Pancreas (tissue), 10 donors: Measurements from ENCODE around the gene MRPL3. TPM values are rescaled to one million over a fixed set of nuclear protein-coding genes. Genes with fewer than 3 reads are reported as not detected.

ENCODE experiments used
- ATAC-seq, 4 donors: fragments of 200-7000 bp; cut with Tn5 transposase; one replicate each; pipeline versions ENCODE4 v1.8.0 to v1.9.1; 2020; ENCODE audit warnings: mild to moderate bottlenecking in 4 of 4, moderate library complexity in 4 of 4
- DNase-seq, 6 donors: peaks; one replicate each; pipeline ENCODE4 v3.0.0-alpha.2; 2020
- FAIRE-seq: peaks from 2 replicates; lab custom pipeline; 2012; peaks lifted over from hg19 to GRCh38; lab: Jason Lieb, UNC
- H3K27ac ChIP-seq, 4 donors: fragments of 200-600 bp; sonication (generic); 1 replicate in 3 of 4; 2 replicates in 1 of 4; pipeline versions ENCODE4 v1.5.0 to v1.8.0; 2020
- H3K27me3 ChIP-seq, 4 donors: fragments of 200-600 bp; one replicate each; pipeline ENCODE4 v1.8.0; 2021
- H3K36me3 ChIP-seq, 3 donors: fragments of 200-600 bp; sonication (generic) in 1 of 3; one replicate each; pipeline versions ENCODE4 v1.5.0 to v1.8.0; 2020 to 2021
- H3K4me1 ChIP-seq, 3 donors: fragments of 200-600 bp; one replicate each; pipeline ENCODE4 v1.8.0; 2021
- H3K4me3 ChIP-seq, 4 donors: fragments of 200-600 bp; sonication (generic) in 2 of 4; one replicate each; pipeline versions ENCODE4 v1.5.0 to v1.8.0; 2020 to 2021
- H3K9me3 ChIP-seq, 4 donors: fragments of 200-600 bp; one replicate each; pipeline ENCODE4 v1.8.0; 2021
- WGBS, 2 donors: extraction: QIAGEN DNeasy Blood & Tissue Kit; methylation state at CpG; one replicate each; pipeline ENCODE4 v1.1.7; 2013; 5-methylcytosine and 5-hydroxymethylcytosine counted together
- intact Hi-C, 3 donors: fragments of 100-400 bp; cut with DNase I; formaldehyde crosslinking; loops; one replicate each; pipeline versions ENCODE4 v1.11.1 to v1.14.2; 2022
- polyA plus RNA-seq, 2 donors: library from polyadenylated mRNA; stranded (reverse); fragments of 200-250 nt; gene quantifications; one replicate each; pipeline ENCODE4 v1.2.3, GENCODE V29; 2013
- total RNA-seq, 6 donors: library from RNA; stranded (reverse); fragmentation: NEBNext Ultra II Directional in 4 of 6; extraction: Animal tissue kit (Norgen Biotek cat#: 25700) in 4 of 6; gene quantifications; one replicate each; pipeline versions ENCODE4 v1.2.1 to v1.2.4, GENCODE V29; 2021 to 2023
- TF ChIP-seq, protein P1 (sequence below), 4 donors: fragments of 200-600 bp; sonication (generic) in 3 of 4; IDR thresholded peaks; one replicate each; pipeline versions ENCODE4 v1.5.0 to v1.8.0; 2021; ENCODE audit warnings: antibody characterized with exemption in 4 of 4
- donor health status: healthy with polysubstance abuse.
- donor health status: DM: no; HTN: no; CAD: no; lungs with moderate emphysema.
- donor health status: DM: no; HTN: no; CAD: no.
- donor health status: control.
- donor health status: control.
- donor health status: Bipolar disorder and iron deficiency.
- donor health status: DM: yes; HTN: yes; CAD: no.
- donor health status: DM: no; HTN: no; CAD: no.
- donor health status: DM: no; HTN: no; CAD: no.
- donor health status: DM: yes; HTN: yes; CAD: no.

The MRPL3 gene
- total RNA-seq (10 to 100 TPM; 23.5 to 45.4 (median 36.7) TPM), polyA plus RNA-seq (10 to 100 TPM; 34.3 to 43.7 TPM)

DNA sequence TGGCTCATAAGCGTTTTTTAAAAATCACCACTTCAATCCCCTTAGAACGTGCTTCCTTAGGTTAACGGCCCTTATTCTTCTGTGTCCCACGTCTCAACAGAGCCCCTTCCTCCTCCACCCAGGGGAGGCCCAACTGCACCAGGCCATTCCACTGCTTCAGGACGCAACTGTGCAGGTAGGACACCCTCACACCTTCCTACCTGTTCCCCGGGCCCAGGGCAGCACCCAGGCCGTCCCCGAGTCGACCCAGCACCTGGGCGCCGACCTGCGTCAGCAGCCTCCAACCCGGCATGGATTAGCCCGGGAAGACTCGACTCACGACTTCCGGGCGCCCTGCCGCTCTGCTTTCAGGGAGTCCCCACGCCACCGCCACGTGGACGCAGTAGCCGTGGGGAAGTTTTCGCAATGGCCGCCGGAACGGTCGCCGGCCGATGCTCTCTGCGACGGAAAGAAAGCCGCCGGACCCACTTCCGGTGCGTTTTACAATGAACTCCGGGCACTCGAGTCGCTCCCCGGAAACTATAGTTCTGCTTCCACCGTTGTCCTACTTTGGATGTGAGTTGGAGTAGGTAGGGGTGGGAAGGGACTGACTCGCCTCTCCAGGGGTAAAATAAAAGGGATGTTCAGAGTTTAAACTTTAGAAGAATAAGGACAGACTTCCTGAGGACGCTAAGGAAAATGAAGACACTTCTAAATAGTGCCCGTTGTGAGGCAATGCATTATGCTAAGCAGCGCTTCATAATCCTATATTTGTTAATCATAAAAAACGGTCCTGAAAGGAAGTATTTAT, at the start of gene MRPL3:
Gene MRPL3, minus strand, starts transcription at position 442 of the 790 bp plus-strand sequence. Its CDS starts 150 bp downstream, at position 292.
- Histone ChIP-seq H3K9me3 (no peaks in the 10 kb centered on the region), H3K27ac (peak within 1 kb of the TSS; percentile 43 to 60 (median 52)), H3K4me1 (peaks cover 5 to 11% (median 11%) of the 10 kb centered on the region in 3 donors), H3K27me3 (peaks cover 0 to 4% (median 0%) of the 10 kb centered on the region in 4 donors), H3K4me3 (peak within 1 kb of the TSS; percentile 59 to 81 (median 76)), H3K36me3 (no peaks in the 10 kb centered on the region)
- DNase-seq = peak; percentile 79 to 92 (median 86)
- TF ChIP-seq, protein P1, sequence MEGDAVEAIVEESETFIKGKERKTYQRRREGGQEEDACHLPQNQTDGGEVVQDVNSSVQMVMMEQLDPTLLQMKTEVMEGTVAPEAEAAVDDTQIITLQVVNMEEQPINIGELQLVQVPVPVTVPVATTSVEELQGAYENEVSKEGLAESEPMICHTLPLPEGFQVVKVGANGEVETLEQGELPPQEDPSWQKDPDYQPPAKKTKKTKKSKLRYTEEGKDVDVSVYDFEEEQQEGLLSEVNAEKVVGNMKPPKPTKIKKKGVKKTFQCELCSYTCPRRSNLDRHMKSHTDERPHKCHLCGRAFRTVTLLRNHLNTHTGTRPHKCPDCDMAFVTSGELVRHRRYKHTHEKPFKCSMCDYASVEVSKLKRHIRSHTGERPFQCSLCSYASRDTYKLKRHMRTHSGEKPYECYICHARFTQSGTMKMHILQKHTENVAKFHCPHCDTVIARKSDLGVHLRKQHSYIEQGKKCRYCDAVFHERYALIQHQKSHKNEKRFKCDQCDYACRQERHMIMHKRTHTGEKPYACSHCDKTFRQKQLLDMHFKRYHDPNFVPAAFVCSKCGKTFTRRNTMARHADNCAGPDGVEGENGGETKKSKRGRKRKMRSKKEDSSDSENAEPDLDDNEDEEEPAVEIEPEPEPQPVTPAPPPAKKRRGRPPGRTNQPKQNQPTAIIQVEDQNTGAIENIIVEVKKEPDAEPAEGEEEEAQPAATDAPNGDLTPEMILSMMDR (IDR thresholded peaks at IDR 0.05) = no peak
- intact Hi-C loops = no loop called here
- no peak for FAIRE-seq
- WGBS, 2 donors = 2 to 3% methylated on average over 47 of the region's 47 CpGs
- ATAC-seq = peak; percentile 98 to 99 (median 98)

DNA sequence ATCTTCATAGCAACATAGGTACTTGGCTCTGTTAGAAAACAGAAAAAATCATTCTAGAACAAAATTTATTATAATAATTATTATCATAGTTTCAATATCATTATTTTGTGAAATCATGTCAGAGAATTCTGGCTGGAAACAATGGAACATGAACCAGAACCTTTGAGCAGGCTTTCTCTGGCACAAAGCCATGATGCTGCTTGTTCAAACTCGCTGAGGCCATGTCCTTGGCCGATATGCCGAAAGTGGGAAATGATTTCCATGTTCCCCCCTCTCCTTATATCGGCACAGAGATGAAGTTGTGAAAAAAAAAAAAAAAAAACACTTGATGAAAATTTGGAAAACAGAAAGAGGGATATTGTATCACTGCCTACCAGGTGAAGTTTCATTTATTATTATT, 49.0 kb upstream of the MRPL3 start:
- intact Hi-C loops = no loop called here
- no peak overlapping the region for H3K27ac ChIP-seq
- WGBS, 2 donors = 25 to 30% methylated on average over 4 of the region's 4 CpGs
- H3K27me3 ChIP-seq = no peaks in the 10 kb centered on the region
- TF ChIP-seq, protein P1 (IDR thresholded peaks at IDR 0.05) = no peak
- H3K36me3 ChIP-seq = no peaks in the 10 kb centered on the region
- H3K4me3 ChIP-seq = no peak overlapping the region
- ATAC-seq (no peak), DNase-seq (no peak), FAIRE-seq (no peak)
- no peaks in the 10 kb centered on the region for H3K4me1 ChIP-seq
- H3K9me3 ChIP-seq = no peaks in the 10 kb centered on the region

DNA sequence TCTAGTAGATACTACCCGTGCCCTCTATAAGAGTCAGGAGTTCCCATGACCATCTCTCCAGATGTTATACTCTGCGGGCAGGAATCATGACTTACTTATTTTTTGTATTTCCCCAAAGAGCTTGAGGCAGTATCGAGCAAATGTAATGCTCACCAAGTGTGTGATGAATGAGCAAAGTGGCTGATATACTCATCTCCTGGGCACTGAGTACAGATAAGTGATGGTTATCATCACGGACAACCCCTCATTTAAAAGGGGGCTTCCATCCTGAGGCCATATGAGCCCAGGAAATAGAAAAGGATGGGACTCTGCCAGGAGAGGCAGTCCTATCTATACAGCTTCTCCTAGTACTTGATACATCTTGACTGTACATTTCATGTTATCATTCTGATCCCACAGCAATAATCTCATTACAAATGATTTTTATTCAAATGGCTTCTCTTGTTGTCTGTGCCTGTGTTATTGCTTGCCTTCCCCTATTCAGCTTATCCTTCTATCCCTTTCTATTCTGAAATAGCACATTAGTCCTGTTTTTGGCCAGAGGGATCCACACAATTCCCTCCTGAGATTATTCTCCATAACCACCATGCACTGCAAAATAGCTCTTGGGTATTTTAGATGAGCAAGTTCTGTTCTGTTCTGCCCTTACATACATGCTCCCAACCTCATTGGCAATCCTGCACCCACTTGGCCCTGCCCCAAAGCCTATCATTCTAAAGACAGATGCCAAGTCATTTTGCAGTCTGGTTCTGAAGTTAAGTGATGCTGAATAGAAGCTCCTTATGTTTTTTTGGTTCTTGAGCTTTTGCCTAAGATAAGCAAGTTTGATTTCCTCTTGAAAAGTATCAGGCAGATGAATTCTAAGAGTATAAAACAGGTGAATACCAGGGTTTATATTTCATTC, 48.0 kb upstream of the MRPL3 start:
- WGBS, 2 donors = 60 to 63% methylated on average over 4 of the region's 4 CpGs
- no peak overlapping the region for H3K27ac ChIP-seq
- ATAC-seq (no peak), FAIRE-seq (no peak), DNase-seq (no peak)
- no peak overlapping the region for H3K4me3 ChIP-seq
- TF ChIP-seq, protein P1 (IDR thresholded peaks at IDR 0.05) = no peak
- H3K4me1 ChIP-seq = no peaks in the 10 kb centered on the region
- H3K27me3 ChIP-seq = no peaks in the 10 kb centered on the region
- intact Hi-C loops = no loop called here
- H3K36me3 ChIP-seq = no peaks in the 10 kb centered on the region
- no peaks in the 10 kb centered on the region for H3K9me3 ChIP-seq

DNA sequence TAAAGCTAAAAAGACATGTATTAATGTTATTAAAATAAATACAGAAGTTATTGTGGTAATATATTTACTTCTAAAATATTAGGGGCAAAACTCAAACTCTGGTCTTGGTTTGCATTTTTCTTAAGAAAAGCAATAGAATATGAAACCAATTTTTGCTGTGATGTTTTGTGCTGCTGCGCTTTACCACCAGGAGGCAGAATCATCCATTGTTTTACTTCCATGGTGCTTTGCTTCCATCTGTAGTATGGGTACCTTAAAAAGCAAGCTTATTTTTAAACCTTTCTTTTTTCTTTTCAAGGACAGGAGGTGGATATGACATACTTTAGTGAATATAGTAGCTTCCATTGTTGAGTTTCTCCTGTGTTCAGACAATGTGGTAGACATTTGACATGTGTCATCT, 46.6 kb upstream of the MRPL3 start:
- H3K9me3 ChIP-seq = no peaks in the 10 kb centered on the region
- no peak for ATAC-seq
- no peaks in the 10 kb centered on the region for H3K4me1 ChIP-seq
- TF ChIP-seq, protein P1 (IDR thresholded peaks at IDR 0.05) = no peak
- no peak overlapping the region for H3K4me3 ChIP-seq
- intact Hi-C loops = no loop called here
- no peaks in the 10 kb centered on the region for H3K27me3 ChIP-seq
- no peak overlapping the region for H3K27ac ChIP-seq
- no peaks in the 10 kb centered on the region for H3K36me3 ChIP-seq
- 91 to 97% methylated on average over 1 of the region's 1 CpG for WGBS, 2 donors
- FAIRE-seq = no peak
- DNase-seq = no peak
